HG03571 (cell line): ENCODE data around the gene SNX25.
A peak's percentile ranks its signal among the peaks of the same experiment; 100 is the strongest.

Experiments used
- ATAC-seq: cut with Tn5 transposase; IDR thresholded peaks from one replicate; pipeline ENCODE4 v1.9.1; 2021; ENCODE audit not compliant: unreplicated experiment

The SNX25 gene

GRCh38 chr4:185374027-185374426 is 164.6 kb downstream of the SNX25 start:
- no peak for ATAC-seq

GRCh38 chr4:185374573-185374972 is 165.2 kb downstream of the SNX25 start:
- no peak for ATAC-seq

- no peak for ATAC-seq
Measured at GRCh38 chr4:185378264-185378663, 168.9 kb downstream of the SNX25 start.

GRCh38 chr4:185379326-185380295 is 170.2 kb downstream of the SNX25 start:
- no peak for ATAC-seq

- no peak for ATAC-seq
Measured at GRCh38 chr4:185380320-185380719, 170.9 kb downstream of the SNX25 start.

- ATAC-seq = no peak
Measured at GRCh38 chr4:185381288-185382196, 172.1 kb downstream of the SNX25 start.

- no peak for ATAC-seq
Measured at GRCh38 chr4:185382754-185383153, 173.4 kb downstream of the SNX25 start.

- ATAC-seq = no peak
Measured at GRCh38 chr4:185383451-185383850, 174.1 kb downstream of the SNX25 start.

- no peak for ATAC-seq
Measured at GRCh38 chr4:185384061-185384460, 174.7 kb downstream of the SNX25 start.

- ATAC-seq = no peak
Measured at GRCh38 chr4:185384930-185385331, 175.5 kb downstream of the SNX25 start.

GRCh38 chr4:185387957-185388356 is 178.6 kb downstream of the SNX25 start:
- ATAC-seq = no peak

- no peak for ATAC-seq
Measured at GRCh38 chr4:185390941-185391340, 181.5 kb downstream of the SNX25 start.

GRCh38 chr4:185392156-185392555 is 182.8 kb downstream of the SNX25 start:
- no peak for ATAC-seq

- no peak for ATAC-seq
Measured at GRCh38 chr4:185394568-185395237, 185.3 kb downstream of the SNX25 start.

- no peak for ATAC-seq
Measured at GRCh38 chr4:185395238-185395955, 186.0 kb downstream of the SNX25 start, which contains the start of gene LRP2BP. TSS of gene LRP2BP (minus strand) at chr4:185395924. CDS start at chr4:185378186, 17,738 bp downstream.

- peak; percentile 74 for ATAC-seq
Measured at GRCh38 chr4:185395956-185396723, 186.7 kb downstream of the SNX25 start.

- no peak for ATAC-seq
Measured at GRCh38 chr4:185396724-185397385, 187.5 kb downstream of the SNX25 start, which contains the start of gene ANKRD37. TSS of gene ANKRD37 (plus strand) at chr4:185396841. CDS start at chr4:185396924, 83 bp downstream.

GRCh38 chr4:185398618-185399017 is 189.2 kb downstream of the SNX25 start:
- no peak for ATAC-seq

- no peak for ATAC-seq
Measured at GRCh38 chr4:185399466-185399865, 190.1 kb downstream of the SNX25 start.
